Sigmoid colon (tissue), 7 donors: ENCODE measurements around the gene SGPL1. TPM values are rescaled to one million over a fixed set of nuclear protein-coding genes. Genes with fewer than 3 reads are reported as not detected.

ENCODE experiments used
- DNase-seq: peaks from one replicate; pipeline ENCODE4 v3.0.0-alpha.2; 2019
- H3K27ac ChIP-seq, 4 donors: fragments of 200-600 bp; sonication (generic); one replicate each; pipeline ENCODE4 v1.5.1; 2016 to 2019; ENCODE audit warnings: mild to moderate bottlenecking in 1 of 4
- H3K27me3 ChIP-seq, 3 donors: fragments of 200-600 bp; sonication (generic); one replicate each; pipeline ENCODE4 v1.5.1; 2019; ENCODE audit warnings: mild to moderate bottlenecking in 1 of 3
- H3K36me3 ChIP-seq, 4 donors: fragments of 200-600 bp; sonication (generic); one replicate each; pipeline ENCODE4 v1.5.1; 2016 to 2019
- H3K4me1 ChIP-seq, 4 donors: fragments of 200-600 bp; sonication (generic); one replicate each; pipeline ENCODE4 v1.5.1; 2017 to 2019
- H3K4me3 ChIP-seq, 4 donors: fragments of 200-600 bp; sonication (generic); one replicate each; pipeline ENCODE4 v1.5.1; 2017 to 2019; ENCODE audit warnings: mild to moderate bottlenecking in 2 of 4, moderate library complexity in 1 of 4
- H3K9me3 ChIP-seq, 4 donors: fragments of 200-600 bp in 3 of 4; sonication (generic) in 3 of 4; one replicate each; pipeline versions ENCODE4 v1.5.1 to v1.6.1; 2013 to 2019
- EP300 ChIP-seq, 4 donors: sonication (generic); formaldehyde crosslinking; IDR thresholded peaks; one replicate each; pipeline ENCODE4 v1.6.1; 2017; ENCODE audit warnings: antibody characterized with exemption in 4 of 4
- POLR2A ChIP-seq, 2 donors: fragments of 450-650 bp; IDR thresholded peaks; one replicate each; pipeline ENCODE4 v1.6.1; 2016; ENCODE audit warnings: antibody characterized with exemption in 2 of 2, mild to moderate bottlenecking in 2 of 2, moderate library complexity in 2 of 2
- POLR2AphosphoS5 ChIP-seq, 4 donors: sonication (generic); formaldehyde crosslinking; IDR thresholded peaks; one replicate each; pipeline ENCODE4 v1.6.1; 2017; ENCODE audit warnings: antibody characterized with exemption in 4 of 4
- WGBS, 2 donors: extraction: QIAGEN DNeasy Blood & Tissue Kit; methylation state at CpG; one replicate each; pipeline ENCODE4 v1.1.7; 2013; 5-methylcytosine and 5-hydroxymethylcytosine counted together
- intact Hi-C: fragments of 100-400 bp; cut with DNase I; formaldehyde crosslinking; loops from one replicate; pipeline ENCODE4 v1.15.1; 2023
- polyA plus RNA-seq, 3 donors: library from polyadenylated mRNA; stranded (reverse); fragments of 200-250 nt; gene quantifications; one replicate each; pipeline ENCODE4 v1.2.3, GENCODE V29; 2013
- total RNA-seq, 4 donors: library from RNA; depleted of rRNA; stranded (reverse); fragments of >200 nt; gene quantifications; one replicate each; pipeline ENCODE4 v1.1.0, GENCODE V29; 2016
- TF ChIP-seq, protein P1 (sequence below), 4 experiments: fragments of 450-650 bp in 3 of 4; fragments of 200-600 bp in 1 of 4; IDR thresholded peaks; one replicate each; pipeline ENCODE4 v1.5.1; 2016 to 2019; ENCODE audit warnings: antibody characterized with exemption in 4 of 4, mild to moderate bottlenecking in 3 of 4, moderate library complexity in 2 of 4
- donor health status: healthy with polysubstance abuse.
- donor health status: Bipolar disorder and iron deficiency.
- donor health status: healthy.

Gene SGPL1
- total and polyA plus RNA-seq, 7 donors, result 6.0 to 22.2 (median 20.1) TPM

DNA sequence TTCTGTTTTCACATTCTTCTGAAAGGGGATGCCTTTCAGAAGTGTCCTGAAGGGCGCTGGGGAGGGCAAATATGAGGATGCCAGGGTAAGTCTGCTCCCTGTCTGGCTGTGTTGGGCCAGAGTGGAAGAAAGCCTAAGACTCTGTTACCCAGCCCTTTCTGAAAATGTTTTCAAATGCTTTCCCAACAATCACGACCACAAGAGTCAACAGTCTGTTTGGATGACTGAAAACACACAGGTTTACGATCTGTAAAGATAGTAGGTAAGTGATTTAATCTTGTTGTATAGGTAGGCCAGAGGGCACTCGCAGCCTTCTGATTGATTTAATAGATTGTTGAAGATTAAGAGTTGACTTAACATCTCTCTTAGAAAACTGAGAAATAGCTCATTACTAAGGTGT lies 13.2 kb downstream of the SGPL1 start:
- Histone ChIP-seq H3K4me3 (no peak overlapping the region), H3K27me3 (no peaks in the 10 kb centered on the region), H3K9me3 (no peaks in the 10 kb centered on the region), H3K4me1 (peaks cover 0 to 30% (median 13%) of the 10 kb centered on the region in 4 donors), H3K27ac (no peak overlapping the region), H3K36me3 (peaks cover 0 to 21% (median 0%) of the 10 kb centered on the region in 4 donors)
- intact Hi-C loops, result no loop called here
- WGBS, 2 donors, result 35 to 76% methylated on average over 4 of the region's 4 CpGs
- no peak for TF ChIP-seq POLR2A (IDR thresholded peaks at IDR 0.05)
- TF ChIP-seq, protein P1, sequence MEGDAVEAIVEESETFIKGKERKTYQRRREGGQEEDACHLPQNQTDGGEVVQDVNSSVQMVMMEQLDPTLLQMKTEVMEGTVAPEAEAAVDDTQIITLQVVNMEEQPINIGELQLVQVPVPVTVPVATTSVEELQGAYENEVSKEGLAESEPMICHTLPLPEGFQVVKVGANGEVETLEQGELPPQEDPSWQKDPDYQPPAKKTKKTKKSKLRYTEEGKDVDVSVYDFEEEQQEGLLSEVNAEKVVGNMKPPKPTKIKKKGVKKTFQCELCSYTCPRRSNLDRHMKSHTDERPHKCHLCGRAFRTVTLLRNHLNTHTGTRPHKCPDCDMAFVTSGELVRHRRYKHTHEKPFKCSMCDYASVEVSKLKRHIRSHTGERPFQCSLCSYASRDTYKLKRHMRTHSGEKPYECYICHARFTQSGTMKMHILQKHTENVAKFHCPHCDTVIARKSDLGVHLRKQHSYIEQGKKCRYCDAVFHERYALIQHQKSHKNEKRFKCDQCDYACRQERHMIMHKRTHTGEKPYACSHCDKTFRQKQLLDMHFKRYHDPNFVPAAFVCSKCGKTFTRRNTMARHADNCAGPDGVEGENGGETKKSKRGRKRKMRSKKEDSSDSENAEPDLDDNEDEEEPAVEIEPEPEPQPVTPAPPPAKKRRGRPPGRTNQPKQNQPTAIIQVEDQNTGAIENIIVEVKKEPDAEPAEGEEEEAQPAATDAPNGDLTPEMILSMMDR (IDR thresholded peaks at IDR 0.05), result no peak
- no peak for TF ChIP-seq POLR2AphosphoS5 (IDR thresholded peaks at IDR 0.05)
- no peak for TF ChIP-seq EP300 (IDR thresholded peaks at IDR 0.05)
- no peak for DNase-seq

DNA sequence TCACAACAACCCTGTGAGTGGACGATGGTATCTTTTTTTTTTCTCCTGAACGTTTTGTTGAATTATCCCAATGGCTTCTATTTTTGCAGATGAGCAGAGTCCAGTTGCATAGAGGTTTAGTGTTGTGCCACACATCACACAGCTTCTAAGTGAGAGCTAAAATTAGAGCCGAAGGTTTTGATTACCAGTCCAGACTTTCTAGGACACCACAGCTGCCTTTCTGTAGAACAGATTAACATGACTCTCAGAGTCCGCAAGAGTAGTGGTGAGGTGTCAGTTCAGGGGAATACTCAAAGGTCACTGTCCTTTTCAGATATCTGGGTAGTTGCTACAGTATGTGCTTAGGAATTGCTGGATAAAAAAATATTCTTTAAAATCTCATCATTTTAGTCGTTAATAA lies 13.8 kb downstream of the SGPL1 start:
- TF ChIP-seq POLR2AphosphoS5 (IDR thresholded peaks at IDR 0.05) (no peak), EP300 (IDR thresholded peaks at IDR 0.05) (no peak)
- TF ChIP-seq, protein P1 (IDR thresholded peaks at IDR 0.05), result no peak
- intact Hi-C loops, result no loop called here
- Histone ChIP-seq H3K4me3 (no peak overlapping the region), H3K4me1 (peaks cover 0 to 33% (median 13%) of the 10 kb centered on the region in 4 donors), H3K27ac (no peak overlapping the region), H3K36me3 (peaks cover 0 to 21% (median 0%) of the 10 kb centered on the region in 4 donors), H3K27me3 (no peaks in the 10 kb centered on the region), H3K9me3 (no peaks in the 10 kb centered on the region)
- 44 to 79% methylated on average over 5 of the region's 5 CpGs for WGBS, 2 donors
- no peak for DNase-seq

DNA sequence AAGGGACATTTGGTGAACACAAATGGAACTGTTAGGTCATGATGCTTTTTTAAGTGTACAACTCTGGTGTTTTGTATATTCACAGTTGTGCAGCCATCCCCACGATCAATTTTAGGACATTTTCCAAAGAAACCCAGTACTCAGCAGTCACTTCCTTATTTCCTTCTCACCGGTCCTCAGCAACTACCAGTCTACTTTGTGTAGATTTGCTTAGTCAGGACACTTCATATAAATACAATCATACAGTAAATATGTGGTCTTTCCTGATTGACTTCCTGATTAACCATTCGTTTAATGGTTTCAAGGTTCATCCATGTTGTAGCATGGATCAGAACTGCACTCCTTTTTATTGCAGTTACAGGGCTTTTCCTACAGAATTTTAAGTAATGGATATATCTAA lies 14.4 kb downstream of the SGPL1 start:
- Histone ChIP-seq H3K36me3 (peaks cover 0 to 18% (median 0%) of the 10 kb centered on the region in 4 donors), H3K27ac (no peak overlapping the region), H3K27me3 (no peaks in the 10 kb centered on the region), H3K4me3 (no peak overlapping the region), H3K9me3 (no peaks in the 10 kb centered on the region), H3K4me1 (peaks cover 0 to 33% (median 13%) of the 10 kb centered on the region in 4 donors)
- TF ChIP-seq, protein P1 (IDR thresholded peaks at IDR 0.05), result no peak
- TF ChIP-seq POLR2AphosphoS5 (IDR thresholded peaks at IDR 0.05) (no peak), POLR2A (IDR thresholded peaks at IDR 0.05) (no peak), EP300 (IDR thresholded peaks at IDR 0.05) (no peak)
- intact Hi-C loops, result no loop called here
- no peak for DNase-seq
- 8 to 24% methylated on average over 3 of the region's 3 CpGs for WGBS, 2 donors

DNA sequence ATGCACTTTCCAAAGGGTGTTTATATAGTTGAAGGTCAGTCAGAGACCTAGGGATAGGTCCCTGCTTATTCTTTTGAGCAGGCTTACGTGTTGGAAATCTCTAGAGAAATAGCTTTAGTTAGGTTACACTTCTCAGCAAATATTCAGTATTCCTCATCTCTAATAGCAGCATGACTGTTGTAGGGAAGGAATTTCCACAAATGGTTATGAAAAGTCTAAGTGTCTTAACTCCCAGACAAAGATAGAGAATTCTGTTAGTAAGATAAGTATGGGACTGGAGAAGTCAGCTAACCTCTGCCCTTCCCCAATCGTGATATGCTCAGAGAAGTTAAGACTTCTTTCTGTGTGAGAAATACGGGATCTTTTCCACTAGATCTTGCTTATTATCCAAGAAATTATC lies 16.5 kb downstream of the SGPL1 start:
- no peak for DNase-seq
- Histone ChIP-seq H3K27me3 (no peaks in the 10 kb centered on the region), H3K4me1 (peaks cover 0 to 42% (median 17%) of the 10 kb centered on the region in 4 donors), H3K9me3 (no peaks in the 10 kb centered on the region), H3K4me3 (no peak overlapping the region), H3K27ac (no peak overlapping the region), H3K36me3 (peaks cover 0 to 7% (median 0%) of the 10 kb centered on the region in 4 donors)
- no peak for TF ChIP-seq POLR2AphosphoS5 (IDR thresholded peaks at IDR 0.05)
- no peak for TF ChIP-seq EP300 (IDR thresholded peaks at IDR 0.05)
- no peak for TF ChIP-seq POLR2A (IDR thresholded peaks at IDR 0.05)
- TF ChIP-seq, protein P1 (IDR thresholded peaks at IDR 0.05), result no peak
- WGBS, 2 donors, result 91 to 92% methylated on average over 3 of the region's 3 CpGs
- intact Hi-C loops, result no loop called here
